Measurements from ENCODE around the gene ABCF3.

DNA sequence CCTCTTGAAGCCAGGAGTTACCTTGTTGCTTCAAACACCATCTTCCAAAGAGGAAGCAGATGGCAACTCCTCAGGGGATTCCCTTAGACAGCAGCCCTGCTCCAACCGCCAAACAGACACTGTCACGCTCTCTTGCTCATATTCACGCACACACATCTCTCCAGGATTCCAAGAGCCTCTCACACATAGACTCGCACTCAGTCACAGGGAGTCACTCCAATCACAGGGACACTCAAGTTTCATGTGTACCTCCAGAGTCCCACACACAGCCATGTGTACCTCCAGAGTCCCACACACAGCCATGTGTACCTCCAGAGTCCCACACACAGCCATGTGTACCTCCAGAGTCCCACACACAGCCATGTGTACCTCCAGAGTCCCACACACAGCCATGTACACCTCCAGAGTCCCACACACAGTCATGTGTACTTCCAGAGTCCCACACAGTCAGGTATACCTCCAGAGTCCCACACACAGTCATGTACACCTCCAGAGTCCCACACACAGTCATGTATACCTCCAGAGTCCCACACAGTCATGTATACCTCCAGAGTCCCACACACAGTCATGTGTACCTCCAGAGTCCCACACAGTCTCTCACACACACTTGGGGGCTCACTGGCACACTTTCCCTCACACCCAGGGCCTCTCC lies 49.5 kb downstream of the ABCF3 start:
- TF ChIP-seq, protein P1, sequence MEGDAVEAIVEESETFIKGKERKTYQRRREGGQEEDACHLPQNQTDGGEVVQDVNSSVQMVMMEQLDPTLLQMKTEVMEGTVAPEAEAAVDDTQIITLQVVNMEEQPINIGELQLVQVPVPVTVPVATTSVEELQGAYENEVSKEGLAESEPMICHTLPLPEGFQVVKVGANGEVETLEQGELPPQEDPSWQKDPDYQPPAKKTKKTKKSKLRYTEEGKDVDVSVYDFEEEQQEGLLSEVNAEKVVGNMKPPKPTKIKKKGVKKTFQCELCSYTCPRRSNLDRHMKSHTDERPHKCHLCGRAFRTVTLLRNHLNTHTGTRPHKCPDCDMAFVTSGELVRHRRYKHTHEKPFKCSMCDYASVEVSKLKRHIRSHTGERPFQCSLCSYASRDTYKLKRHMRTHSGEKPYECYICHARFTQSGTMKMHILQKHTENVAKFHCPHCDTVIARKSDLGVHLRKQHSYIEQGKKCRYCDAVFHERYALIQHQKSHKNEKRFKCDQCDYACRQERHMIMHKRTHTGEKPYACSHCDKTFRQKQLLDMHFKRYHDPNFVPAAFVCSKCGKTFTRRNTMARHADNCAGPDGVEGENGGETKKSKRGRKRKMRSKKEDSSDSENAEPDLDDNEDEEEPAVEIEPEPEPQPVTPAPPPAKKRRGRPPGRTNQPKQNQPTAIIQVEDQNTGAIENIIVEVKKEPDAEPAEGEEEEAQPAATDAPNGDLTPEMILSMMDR (IDR thresholded peaks at IDR 0.05): no peak
- TF ChIP-seq POLR2A (IDR thresholded peaks at IDR 0.05; ENCODE audit: low read depth): no peak
